OCI-LY7 (cell line): ENCODE measurements around the gene PGGHG.

Experiments
- EZH2phosphoT487 ChIP-seq: fragments of 200-600 bp; sonication (generic); IDR thresholded peaks from 2 replicates; pipeline ENCODE4 v1.6.1; 2018; ENCODE audit warnings: low read depth, borderline replicate concordance, mild to moderate bottlenecking, mixed run types, antibody characterized with exemption, low read length, moderate library complexity, mixed read lengths
- TF ChIP-seq, protein P1 (sequence below): fragments of 200-600 bp; sonication (generic); conservative IDR thresholded peaks from 2 replicates; pipeline ENCODE4 v1.5.1; 2014; ENCODE audit warnings: mild to moderate bottlenecking, antibody characterized with exemption, low read length, moderate library complexity, mixed read lengths

DNA sequence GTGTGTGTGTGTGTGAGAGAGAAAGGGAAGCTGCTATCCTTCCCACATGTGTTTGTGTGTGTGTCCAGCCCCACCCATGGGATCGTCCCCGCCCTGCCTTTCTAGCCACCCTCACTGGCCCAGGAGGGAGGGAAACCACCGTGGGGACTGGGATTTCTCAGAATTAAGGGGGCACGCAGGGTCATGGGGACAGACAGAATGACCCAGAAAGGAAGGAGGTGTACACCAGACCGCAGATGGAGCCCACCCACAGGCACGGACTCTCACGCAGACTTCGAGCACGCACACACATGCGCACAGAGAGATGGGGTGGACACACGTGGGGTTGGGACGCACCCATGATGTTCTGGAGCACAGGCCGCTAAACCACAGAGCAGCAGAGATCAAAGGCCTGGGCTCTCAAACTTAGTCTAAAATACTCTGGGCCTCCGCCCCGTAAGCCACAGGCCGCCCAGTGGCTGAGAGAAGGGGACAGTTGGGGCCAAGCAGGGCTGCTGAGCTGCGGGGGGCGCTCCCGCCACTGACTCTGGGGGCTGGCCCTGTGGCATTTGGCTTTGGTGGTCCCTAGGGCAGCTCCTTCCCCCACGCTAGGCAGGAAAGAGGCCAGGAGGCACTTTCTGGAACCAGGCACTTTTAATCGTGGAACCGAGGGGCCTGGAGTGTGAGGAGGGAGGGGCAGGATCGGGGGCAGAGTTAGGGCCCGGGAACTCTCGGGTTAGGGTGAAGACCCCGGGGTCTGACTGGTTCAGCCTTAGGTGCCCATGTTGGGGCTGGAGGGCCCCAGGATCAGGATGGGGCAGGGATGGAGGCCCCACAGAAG lies 8.9 kb downstream of the PGGHG start:
- TF ChIP-seq, protein P1, sequence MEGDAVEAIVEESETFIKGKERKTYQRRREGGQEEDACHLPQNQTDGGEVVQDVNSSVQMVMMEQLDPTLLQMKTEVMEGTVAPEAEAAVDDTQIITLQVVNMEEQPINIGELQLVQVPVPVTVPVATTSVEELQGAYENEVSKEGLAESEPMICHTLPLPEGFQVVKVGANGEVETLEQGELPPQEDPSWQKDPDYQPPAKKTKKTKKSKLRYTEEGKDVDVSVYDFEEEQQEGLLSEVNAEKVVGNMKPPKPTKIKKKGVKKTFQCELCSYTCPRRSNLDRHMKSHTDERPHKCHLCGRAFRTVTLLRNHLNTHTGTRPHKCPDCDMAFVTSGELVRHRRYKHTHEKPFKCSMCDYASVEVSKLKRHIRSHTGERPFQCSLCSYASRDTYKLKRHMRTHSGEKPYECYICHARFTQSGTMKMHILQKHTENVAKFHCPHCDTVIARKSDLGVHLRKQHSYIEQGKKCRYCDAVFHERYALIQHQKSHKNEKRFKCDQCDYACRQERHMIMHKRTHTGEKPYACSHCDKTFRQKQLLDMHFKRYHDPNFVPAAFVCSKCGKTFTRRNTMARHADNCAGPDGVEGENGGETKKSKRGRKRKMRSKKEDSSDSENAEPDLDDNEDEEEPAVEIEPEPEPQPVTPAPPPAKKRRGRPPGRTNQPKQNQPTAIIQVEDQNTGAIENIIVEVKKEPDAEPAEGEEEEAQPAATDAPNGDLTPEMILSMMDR = no peak
- TF ChIP-seq EZH2phosphoT487 = no peak
